Cardiac fibroblast (primary cell): ENCODE data around the gene DDIT3.

ENCODE experiments used
- DNase-seq, 2 donors: peaks; one replicate each; pipeline versions ENCODE4 v3.0.0 to v3.0.0-alpha.2; 2010; ENCODE audit warnings: low read depth in 2 of 2
- H3K4me3 ChIP-seq, 2 donors: replicated peaks in 1 of 2; 1 replicate in 1 of 2; 2 replicates in 1 of 2; pipeline ENCODE4 v1.5.1; 2011; ENCODE audit warnings: low read depth in 2 of 2, low read length in 2 of 2, mild to moderate bottlenecking in 2 of 2, moderate library complexity in 1 of 2
- CTCF ChIP-seq: IDR thresholded peaks from one replicate; pipeline ENCODE4 v1.5.1; 2011; ENCODE audit warnings: low read depth, mild to moderate bottlenecking, low read length, inconsistent platforms

The DDIT3 gene

GRCh38 chr12:57467212-57467874, 53.0 kb downstream of the DDIT3 start:
- DNase-seq: no peak
- no peak for TF ChIP-seq CTCF
- no peak overlapping the region for H3K4me3 ChIP-seq
